NCI-H524 treated with DMSO at 0.1 percent for 48 hours (cell line): ENCODE results near the gene TSPAN18.

Experiments
- DNase-seq: peaks from one replicate; lab custom pipeline; 2025; lab: John Stamatoyannopoulos, UW

TSPAN18 gene

GRCh38 chr11:44759743-44760476 is 33.1 kb downstream of the TSPAN18 start:
- no peak for DNase-seq

GRCh38 chr11:44760477-44760872 is 33.7 kb downstream of the TSPAN18 start:
- no peak for DNase-seq

GRCh38 chr11:44760917-44761550 is 34.3 kb downstream of the TSPAN18 start:
- peak; percentile 88 for DNase-seq

GRCh38 chr11:44761551-44761961 is 34.8 kb downstream of the TSPAN18 start:
- no peak for DNase-seq

GRCh38 chr11:44763121-44763820 is 36.5 kb downstream of the TSPAN18 start:
- DNase-seq, result no peak

DNA sequence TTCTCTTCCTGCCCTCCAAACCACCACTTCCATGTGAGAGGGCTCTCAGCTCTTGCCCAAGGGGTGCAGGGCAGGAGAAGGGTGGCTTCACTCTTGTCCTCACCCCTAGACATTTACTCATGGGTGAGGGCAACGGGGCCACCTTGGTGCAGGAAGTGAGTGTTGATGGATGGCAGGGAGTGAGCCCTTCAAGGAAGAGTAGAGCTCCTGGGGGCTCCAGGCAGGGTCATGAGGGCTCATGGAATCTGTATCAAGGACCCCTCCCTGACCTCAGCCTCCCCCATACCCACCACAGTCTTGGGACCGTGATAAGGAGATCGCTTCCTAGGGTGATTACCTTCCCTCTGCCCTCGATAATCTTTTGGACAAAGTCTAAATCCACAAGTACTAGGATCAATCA is 37.8 kb downstream of the TSPAN18 start:
- DNase-seq, result no peak

GRCh38 chr11:44765026-44765595 is 38.3 kb downstream of the TSPAN18 start:
- DNase-seq, result no peak

GRCh38 chr11:44765676-44766075 is 38.9 kb downstream of the TSPAN18 start:
- DNase-seq, result no peak

DNA sequence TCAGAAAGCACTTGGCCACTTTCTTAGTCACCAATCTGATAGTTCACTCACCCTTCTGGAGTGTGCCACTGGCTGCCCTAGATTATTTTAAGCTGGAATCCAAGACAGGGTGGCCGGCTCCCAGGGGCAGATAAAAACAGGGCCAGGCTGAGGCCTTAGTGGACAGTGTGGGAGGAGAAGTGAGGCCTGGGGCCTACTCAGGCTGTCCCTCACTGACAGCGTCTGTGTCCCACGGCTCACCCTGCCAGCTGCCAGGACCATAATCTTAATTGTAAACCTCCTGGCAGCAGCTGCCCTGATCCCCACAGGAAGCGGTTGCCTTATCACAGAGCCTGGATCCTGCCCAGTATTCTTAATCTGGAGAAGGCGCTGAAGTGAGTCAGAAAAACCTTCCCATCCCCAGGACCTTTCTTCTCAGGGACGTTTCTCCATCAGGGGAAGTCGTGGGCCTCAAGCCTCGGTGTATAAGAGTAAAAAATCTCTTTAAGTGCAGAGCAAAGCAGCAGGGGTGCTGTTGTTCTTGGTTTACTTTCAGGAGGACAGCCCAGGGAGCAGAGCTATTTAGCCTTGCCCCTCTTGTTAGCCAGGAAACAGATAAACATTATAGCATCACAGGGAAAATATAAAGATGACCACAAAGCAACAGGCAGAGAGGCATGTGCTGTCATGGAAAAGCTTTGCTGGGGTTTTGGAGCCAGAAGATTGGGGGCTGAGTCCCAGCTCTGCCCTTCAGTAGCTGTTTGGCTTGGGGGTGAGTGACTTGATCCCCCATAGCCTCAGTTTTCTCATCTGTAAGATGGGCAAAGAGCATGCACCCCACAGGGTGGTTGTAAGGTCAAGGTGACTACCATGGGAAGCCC is 39.6 kb downstream of the TSPAN18 start:
- DNase-seq, result peak; percentile 59

DNA sequence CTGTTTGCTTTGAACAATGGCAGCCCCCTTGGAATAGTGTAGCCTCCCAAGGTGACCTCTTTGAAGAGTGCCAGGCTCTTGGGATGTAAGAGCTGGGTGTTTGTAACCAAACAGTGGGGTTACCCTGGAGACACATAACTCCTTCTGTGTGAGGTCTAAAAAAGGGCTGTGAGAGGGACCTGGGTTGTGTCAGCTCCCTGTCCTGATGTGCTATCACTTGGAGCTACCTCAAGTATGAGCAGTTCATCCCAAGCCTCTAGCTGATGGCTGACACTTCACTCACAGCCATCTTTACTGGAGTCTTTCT is 40.2 kb downstream of the TSPAN18 start:
- DNase-seq, result no peak

DNA sequence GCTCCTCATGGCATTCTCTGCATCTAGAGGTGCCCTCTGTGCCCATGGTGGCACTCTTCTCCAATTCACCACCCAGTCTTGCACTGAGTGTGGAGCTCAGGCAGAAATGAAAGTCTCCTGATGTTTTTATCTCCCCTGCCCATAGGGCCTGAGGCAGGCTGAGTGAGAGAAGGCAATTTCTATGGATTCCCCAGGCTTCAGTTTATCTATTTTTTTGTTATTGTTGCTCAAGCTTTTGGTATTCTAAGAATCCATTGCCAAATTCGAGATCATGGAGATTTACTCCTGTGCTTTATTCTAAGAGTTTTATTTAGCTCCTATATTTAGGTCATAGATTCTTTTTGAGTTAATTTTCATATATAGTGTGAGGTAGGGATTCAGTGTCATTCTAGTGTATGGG is 40.7 kb downstream of the TSPAN18 start:
- no peak for DNase-seq

DNA sequence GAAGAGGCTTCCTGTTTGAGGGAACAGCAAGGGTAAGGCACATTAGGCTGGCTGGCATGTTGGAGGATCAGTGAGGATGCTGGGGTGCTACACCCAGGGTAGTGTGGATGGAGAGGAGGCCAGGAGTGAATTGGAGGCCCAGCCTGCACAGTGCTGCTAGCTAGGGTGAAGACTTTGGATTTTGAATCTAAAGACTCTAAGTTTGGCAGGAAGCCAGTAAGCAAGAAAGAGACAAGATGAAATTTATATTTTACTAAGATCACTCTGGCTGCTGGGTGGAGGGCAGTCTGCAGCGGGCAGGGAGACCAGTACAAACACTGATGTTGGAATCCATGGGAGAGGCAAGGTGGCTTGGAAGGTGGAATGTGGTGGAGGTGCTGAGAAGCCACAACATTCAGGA is 43.6 kb downstream of the TSPAN18 start:
- no peak for DNase-seq

DNA sequence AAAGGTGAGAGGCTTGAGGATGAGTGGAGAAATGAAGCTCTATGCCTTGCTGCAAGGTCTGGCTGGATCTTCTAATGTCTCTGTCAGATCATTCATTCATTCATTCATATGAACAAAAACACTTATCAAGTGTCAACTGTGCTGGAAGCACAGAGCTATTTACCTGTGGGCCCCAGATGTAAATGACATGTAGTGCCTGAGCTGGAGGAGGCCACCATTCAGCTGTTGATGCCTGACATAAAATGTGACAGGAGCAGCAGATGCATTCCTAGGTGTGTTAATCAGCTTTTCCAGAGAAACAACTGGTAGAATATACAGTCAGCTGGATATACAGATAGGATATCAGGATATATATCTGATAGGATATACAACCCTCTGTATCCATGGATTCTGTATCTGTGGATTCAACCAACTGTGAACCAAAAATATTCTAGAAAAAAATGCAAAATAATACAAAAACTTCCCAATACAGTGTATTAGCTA is 44.5 kb downstream of the TSPAN18 start:
- no peak for DNase-seq

DNA sequence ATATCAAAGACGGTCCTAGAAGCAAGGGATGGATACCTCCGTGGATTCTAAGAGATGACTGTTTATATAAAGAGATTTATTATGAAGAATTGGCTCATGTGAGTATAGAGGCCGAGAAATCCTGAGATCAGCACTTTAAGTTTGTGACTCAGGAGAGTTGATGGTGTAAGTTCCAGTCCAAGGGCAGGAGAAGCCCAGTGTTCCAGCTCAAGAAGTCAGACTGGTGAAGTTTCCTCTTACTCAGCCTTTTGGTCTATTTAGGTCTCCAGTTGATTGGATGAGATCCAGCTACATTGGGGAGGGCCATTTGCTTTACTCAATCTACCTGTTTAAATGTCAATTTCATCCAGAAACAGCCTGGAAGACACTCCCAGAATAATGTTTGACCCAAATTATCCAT is 45.1 kb downstream of the TSPAN18 start:
- no peak for DNase-seq

GRCh38 chr11:44773351-44773965 is 46.7 kb downstream of the TSPAN18 start:
- no peak for DNase-seq

DNA sequence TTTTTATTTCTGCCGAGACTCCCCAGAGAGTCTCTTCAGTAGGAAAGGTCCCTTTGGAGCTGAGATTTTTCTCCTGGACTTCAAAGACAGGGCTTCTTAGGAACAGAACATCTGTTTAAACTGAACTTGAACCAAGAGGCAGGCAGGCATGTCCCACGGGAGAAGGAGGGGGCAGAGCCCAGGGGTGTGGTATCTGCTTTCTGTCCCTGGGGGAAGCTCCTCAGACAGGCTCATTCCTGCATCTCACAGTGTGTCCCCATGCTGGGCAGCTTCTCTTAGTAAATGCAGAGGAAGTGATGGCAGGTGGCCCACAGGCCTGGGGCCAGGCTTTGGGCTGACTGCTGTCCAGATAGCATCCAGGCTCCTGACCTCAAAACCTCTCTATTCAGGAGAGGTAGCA is 47.3 kb downstream of the TSPAN18 start:
- DNase-seq, result peak; percentile 86

- DNase-seq, result no peak
Observed at GRCh38 chr11:44774731-44775130, 48.0 kb downstream of the TSPAN18 start.

GRCh38 chr11:44775366-44775984 is 48.7 kb downstream of the TSPAN18 start:
- DNase-seq, result no peak

- no peak for DNase-seq
Observed at GRCh38 chr11:44775985-44776446, 49.3 kb downstream of the TSPAN18 start.

DNA sequence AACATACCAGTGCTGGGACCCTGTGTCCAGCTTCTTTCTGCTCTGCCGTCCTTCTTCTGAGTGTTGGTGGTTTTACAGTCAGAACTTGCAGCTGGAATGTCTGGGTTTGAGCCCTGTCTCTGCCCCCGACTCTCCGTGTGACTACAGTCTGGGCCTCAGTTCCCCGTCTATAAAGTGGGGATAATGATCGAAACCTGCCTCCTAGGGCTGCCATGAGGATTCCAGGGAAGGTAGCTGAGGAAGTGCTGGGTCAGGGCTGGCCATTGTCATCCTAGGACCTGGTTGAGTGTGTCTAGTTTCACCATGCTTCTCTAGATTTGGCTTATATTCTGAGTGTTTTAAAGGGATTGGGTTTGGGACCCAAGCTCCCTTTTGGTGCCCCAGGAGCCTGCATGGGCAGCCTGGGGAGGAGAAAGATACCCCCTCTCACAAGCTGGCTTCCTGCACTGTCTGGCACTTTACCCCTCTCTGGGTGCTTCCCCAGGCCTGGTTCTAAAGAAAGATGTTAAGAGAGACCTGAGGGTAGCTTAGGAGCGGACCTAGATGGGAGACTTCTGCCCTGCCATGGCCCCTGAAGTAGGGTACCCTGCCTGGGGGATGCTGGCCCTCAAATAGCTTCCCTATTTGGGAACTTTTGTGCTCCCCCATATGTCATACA is 49.9 kb downstream of the TSPAN18 start:
- no peak for DNase-seq
